Ureter (tissue), 1 donor: Measurements from ENCODE around the gene WNT1. TPM values are rescaled to one million over a fixed set of nuclear protein-coding genes. Genes with fewer than 3 reads are reported as not detected.

Source experiments
- DNase-seq: peaks from one replicate; pipeline ENCODE4 v3.0.0-alpha.2; 2020; ENCODE audit warnings: low spot score
- total RNA-seq: library from RNA; stranded (reverse); gene quantifications from one replicate; pipeline ENCODE4 v1.2.4, GENCODE V29; 2023
- donor health status: DM: yes; HTN: yes; CAD: no.

WNT1 gene
- total RNA-seq, 1 donor from 2014 or later, result not detected

GRCh38 chr12:48980953-48981756 is 3.0 kb downstream of the WNT1 start:
- no peak for DNase-seq

- DNase-seq, result no peak
Observed at GRCh38 chr12:48981757-48982157, 3.6 kb downstream of the WNT1 start.

- no peak for DNase-seq
Observed at GRCh38 chr12:48982397-48983080, 4.4 kb downstream of the WNT1 start.

GRCh38 chr12:48985475-48985897 is 7.4 kb downstream of the WNT1 start:
- DNase-seq, result no peak

GRCh38 chr12:48985901-48986300 is 7.8 kb downstream of the WNT1 start:
- DNase-seq, result no peak

GRCh38 chr12:48986720-48987291 is 8.7 kb downstream of the WNT1 start:
- DNase-seq, result no peak

GRCh38 chr12:48988030-48988649 is 10.0 kb downstream of the WNT1 start:
- DNase-seq, result no peak

GRCh38 chr12:48990552-48990951 is 12.4 kb downstream of the WNT1 start:
- no peak for DNase-seq

GRCh38 chr12:48991247-48992050 is 13.3 kb downstream of the WNT1 start:
- DNase-seq, result no peak

- no peak for DNase-seq
Observed at GRCh38 chr12:48993787-48994186, 15.7 kb downstream of the WNT1 start.

- no peak for DNase-seq
Observed at GRCh38 chr12:48994224-48995085, 16.3 kb downstream of the WNT1 start.

GRCh38 chr12:48995086-48995879 is 17.2 kb downstream of the WNT1 start:
- peak; percentile 84 for DNase-seq

GRCh38 chr12:48996794-48997718 is 18.9 kb downstream of the WNT1 start:
- DNase-seq, result peak; percentile 81

- DNase-seq, result no peak
Observed at GRCh38 chr12:48997719-48998496, 19.8 kb downstream of the WNT1 start.

GRCh38 chr12:48998497-48999353 is 20.6 kb downstream of the WNT1 start:
- DNase-seq, result no peak

GRCh38 chr12:48999371-49000131 is 21.4 kb downstream of the WNT1 start, which contains the start of gene DDN:
TSS of gene DDN (minus strand) at chr12:48999375. CDS start at chr12:48999287, 88 bp downstream.
- no peak for DNase-seq
